AG09309 (cell line): ENCODE results near the gene ADARB1.

ENCODE experiments used
- DNase-seq: peaks from one replicate; pipeline ENCODE4 v3.0.0-alpha.2; 2010; ENCODE audit warnings: low read depth
- H3K4me3 ChIP-seq: 2 replicates; pipeline ENCODE4 v1.5.1; 2011; ENCODE audit warnings: mild to moderate bottlenecking, low read depth, low read length, moderate library complexity; ENCODE audit not compliant: control insufficient read depth
- CTCF ChIP-seq: IDR thresholded peaks from 2 replicates; pipeline ENCODE4 v1.5.1; 2011; ENCODE audit warnings: mild to moderate bottlenecking, low read depth, low read length, inconsistent platforms; ENCODE audit not compliant: insufficient read depth, control insufficient read depth; ENCODE audit errors: missing control alignments

ADARB1 gene

DNA sequence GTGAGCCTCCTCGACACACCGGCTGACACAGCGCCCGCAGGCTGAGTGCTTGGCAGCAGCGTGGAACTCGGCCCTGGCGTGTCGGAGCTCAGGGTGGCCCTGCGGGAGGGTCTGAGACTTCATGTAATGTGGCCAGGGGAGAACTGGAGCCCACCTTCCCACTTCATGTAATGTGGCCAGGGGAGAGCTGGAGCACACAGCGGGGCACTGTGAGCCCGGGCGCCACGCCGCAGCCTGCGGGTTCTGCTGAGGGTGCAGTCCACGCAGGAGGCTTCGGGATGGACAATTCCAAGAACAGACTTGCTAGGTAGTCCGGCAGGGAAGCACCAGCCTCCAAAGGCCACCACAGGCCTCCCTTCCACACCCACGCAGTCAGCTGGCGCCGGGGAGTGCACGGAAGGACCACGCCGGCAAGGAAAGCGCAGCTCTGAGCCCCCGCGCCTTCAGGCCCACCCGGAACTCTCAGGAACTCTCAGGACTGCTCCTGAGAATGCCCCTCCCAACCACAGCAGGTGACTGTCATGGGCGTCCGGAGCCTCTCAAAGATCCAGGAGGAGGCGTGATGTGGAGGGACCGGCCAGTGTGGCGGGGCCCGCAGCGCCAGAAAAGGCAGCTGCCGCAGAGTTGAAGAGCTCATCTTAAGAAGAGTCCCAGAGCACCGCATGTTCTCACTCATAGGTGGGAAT is 19.3 kb upstream of the ADARB1 start:
- DNase-seq: no peak
- TF ChIP-seq CTCF: no peak
- no peak overlapping the region for H3K4me3 ChIP-seq

GRCh38 chr21:45055861-45056260 is 18.5 kb upstream of the ADARB1 start:
- no peak for DNase-seq
- H3K4me3 ChIP-seq: no peak overlapping the region
- no peak for TF ChIP-seq CTCF

GRCh38 chr21:45056296-45056904 is 18.0 kb upstream of the ADARB1 start:
- no peak for DNase-seq
- no peak for TF ChIP-seq CTCF
- H3K4me3 ChIP-seq: no peak overlapping the region

DNA sequence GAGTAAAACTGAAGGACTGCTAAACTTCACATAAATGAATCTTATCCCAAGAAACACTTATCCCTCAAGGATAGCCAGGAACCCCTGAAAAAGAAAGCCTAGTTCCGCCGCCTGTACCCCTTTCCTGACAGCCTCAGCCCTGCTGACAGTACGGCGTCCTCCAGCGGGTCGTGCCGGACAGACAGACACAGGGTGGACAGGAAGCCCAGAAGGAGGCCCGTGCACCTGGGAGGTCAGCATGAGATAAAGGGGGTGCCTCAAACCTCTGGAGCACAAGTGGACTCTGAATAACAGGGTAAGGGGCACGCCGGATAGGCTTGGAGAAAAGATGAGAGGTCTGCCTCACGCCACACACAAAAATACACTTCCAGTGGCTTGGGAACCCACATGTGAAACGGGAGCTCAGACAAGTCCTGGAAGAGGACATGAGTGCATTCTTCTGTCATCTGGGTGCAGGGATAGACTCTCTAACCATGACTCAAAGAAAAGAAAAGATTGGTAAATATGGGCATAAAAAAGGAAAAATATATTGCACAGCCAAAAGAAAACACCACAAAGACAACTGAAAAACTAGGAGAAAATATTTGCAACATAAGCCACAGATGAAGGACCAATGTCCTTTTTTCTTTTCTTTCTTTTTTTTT is 17.3 kb upstream of the ADARB1 start:
- no peak for TF ChIP-seq CTCF
- no peak for DNase-seq

DNA sequence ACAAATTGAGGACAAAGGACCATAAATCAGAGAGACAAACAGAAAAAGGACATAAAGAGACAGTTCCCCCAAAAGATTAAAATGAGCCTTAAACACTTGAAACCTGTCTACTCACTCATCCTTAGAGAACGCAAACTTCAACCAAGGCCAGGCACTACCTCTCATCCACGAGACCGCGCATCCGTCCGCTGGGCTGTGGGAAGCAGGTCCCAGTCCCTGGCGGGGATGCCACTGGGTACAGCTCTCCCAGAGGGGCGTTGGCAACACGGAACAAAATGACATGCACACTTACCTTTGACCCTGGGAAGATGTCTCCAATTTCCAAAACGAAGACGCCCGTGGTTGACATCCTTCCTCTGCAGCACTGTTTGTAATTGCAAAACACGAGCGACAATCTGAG is 16.5 kb upstream of the ADARB1 start:
- DNase-seq: no peak
- no peak for TF ChIP-seq CTCF
- H3K4me3 ChIP-seq: no peak overlapping the region

More for the DNA sequence above, 17.3 kb upstream of the ADARB1 start:
- H3K4me3 ChIP-seq: no peak overlapping the region

DNA sequence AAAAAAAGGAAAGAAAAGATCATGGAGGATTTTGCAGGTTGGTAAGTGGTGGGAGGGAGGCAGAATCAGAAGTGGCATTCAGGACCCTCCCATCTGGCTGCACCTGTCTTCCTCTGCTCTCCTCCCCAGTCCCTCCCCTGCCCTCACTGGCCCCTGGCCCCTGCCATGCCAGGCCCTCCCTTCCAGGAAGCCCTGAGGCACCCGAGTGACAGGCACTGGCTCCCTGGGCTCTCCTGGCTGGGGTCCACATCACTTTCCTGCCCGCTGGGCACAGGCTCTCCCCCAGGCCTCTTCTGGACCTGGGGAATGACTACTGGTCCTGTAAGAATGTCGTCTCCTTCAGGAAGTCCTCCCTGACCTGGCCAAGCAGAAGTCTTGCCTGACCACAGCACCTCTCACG is 15.3 kb upstream of the ADARB1 start:
- no peak for DNase-seq
- TF ChIP-seq CTCF: no peak
- H3K4me3 ChIP-seq: no peak overlapping the region
